Activated T-cell treated with anti-CD3 and anti-CD28 coated beads for 48 hours (primary cell): ENCODE data around the gene TBC1D14.
A peak's percentile ranks its signal among the peaks of the same experiment; 100 is the strongest.

Experiments
- DNase-seq: peaks from one replicate; pipeline ENCODE4 v3.0.0-alpha.2; 2020; ENCODE audit warnings: low read depth

TBC1D14 gene

GRCh38 chr4:7023486-7023885 is 113.9 kb downstream of the TBC1D14 start:
- no peak for DNase-seq

GRCh38 chr4:7023901-7024300 is 114.3 kb downstream of the TBC1D14 start:
- DNase-seq, result no peak

- no peak for DNase-seq
Measured at GRCh38 chr4:7024336-7024890, 114.8 kb downstream of the TBC1D14 start.

GRCh38 chr4:7025040-7025602 is 115.5 kb downstream of the TBC1D14 start:
- no peak for DNase-seq

- no peak for DNase-seq
Measured at GRCh38 chr4:7026107-7026506, 116.5 kb downstream of the TBC1D14 start.

- no peak for DNase-seq
Measured at GRCh38 chr4:7027284-7027683, 117.7 kb downstream of the TBC1D14 start.

- no peak for DNase-seq
Measured at GRCh38 chr4:7027913-7028312, 118.3 kb downstream of the TBC1D14 start.

- DNase-seq, result no peak
Measured at GRCh38 chr4:7029212-7029611, 119.6 kb downstream of the TBC1D14 start.

- no peak for DNase-seq
Measured at GRCh38 chr4:7029921-7030320, 120.3 kb downstream of the TBC1D14 start.

GRCh38 chr4:7030856-7031255 is 121.2 kb downstream of the TBC1D14 start:
- no peak for DNase-seq

- DNase-seq, result no peak
Measured at GRCh38 chr4:7031558-7032449, 122.2 kb downstream of the TBC1D14 start.

GRCh38 chr4:7032596-7032995 is 123.0 kb downstream of the TBC1D14 start:
- DNase-seq, result no peak

GRCh38 chr4:7034262-7035081 is 124.8 kb downstream of the TBC1D14 start:
- DNase-seq, result no peak

GRCh38 chr4:7037425-7037824 is 127.8 kb downstream of the TBC1D14 start:
- DNase-seq, result no peak

GRCh38 chr4:7040765-7041164 is 131.1 kb downstream of the TBC1D14 start:
- no peak for DNase-seq

GRCh38 chr4:7041246-7041645 is 131.6 kb downstream of the TBC1D14 start:
- no peak for DNase-seq

GRCh38 chr4:7041801-7042502 is 132.3 kb downstream of the TBC1D14 start:
- no peak for DNase-seq

GRCh38 chr4:7042503-7043283 is 133.1 kb downstream of the TBC1D14 start:
- no peak for DNase-seq

- DNase-seq, result peak; percentile 96
Measured at GRCh38 chr4:7043284-7044136, 133.9 kb downstream of the TBC1D14 start, which contains the start of gene TADA2B. Gene TADA2B, plus strand, starts transcription at chr4:7043372. Its CDS starts 208 bp downstream, at chr4:7043580.
